Measurements from ENCODE around the gene PAK5.

Gene PAK5

DNA sequence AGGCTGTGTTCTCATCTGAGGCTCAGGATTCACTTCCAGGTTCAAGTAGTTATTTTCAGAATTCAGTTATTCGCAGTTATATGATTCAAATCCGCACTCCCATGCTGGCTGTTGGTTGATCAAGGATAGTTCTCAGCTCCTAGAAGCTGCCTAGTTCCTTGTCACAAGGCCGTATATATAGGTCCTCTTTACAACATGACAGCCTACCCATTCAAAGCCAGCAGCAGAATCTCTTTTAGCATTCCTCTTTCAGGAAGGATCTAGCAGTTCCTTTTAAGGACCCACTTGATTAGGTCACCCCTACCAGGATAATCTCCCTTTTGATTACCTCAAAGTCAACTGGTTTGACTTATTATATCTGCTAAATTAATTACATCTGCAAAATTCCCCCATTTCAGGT is 348.2 kb downstream of the PAK5 start:
- no peak for DNase-seq

DNA sequence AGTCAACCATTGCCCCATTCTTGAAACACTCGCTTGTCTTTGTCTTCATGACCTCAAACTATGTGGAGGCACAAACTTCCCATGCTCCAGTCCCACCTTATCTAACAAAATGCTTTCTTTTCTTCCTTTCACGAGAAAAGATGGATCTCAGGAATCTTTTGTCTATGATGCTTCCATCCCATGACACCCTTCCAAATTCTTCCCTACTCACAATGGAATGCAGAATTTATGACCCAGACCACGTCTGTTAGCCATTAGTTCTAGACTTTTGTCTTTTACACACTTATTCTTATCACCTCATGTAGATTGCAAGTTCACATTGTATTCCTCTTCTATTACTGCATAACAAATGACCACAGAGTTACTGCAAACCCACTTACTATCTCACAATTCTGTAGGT is 348.7 kb downstream of the PAK5 start:
- no peak for DNase-seq

DNA sequence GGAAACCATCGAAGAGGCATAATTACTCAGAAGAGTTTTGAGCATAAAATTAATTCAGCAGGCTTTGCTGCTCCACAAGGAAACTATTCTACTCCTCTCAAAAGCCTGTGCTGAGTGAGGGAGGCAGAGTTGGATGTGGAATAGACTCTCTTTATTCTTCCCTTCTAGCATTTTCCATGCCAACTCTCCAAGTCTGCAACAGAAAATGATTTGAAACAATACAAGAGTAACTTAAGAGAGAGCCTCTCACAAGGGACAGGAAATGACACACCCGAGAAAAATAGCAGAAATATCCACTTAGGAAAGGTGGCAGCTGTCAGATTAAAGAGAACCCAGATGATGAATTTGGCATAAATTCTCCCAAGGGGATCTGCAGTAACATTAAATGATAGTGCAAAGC is 350.8 kb downstream of the PAK5 start:
- no peak for DNase-seq

Measured in activated CD4-positive, CD25-positive, alpha-beta regulatory T cell treated with anti-CD3 and anti-CD28 coated beads, Interleukin-2, amount 50 U/mL, for 72 hours (primary cell).